Neural cell (in vitro differentiated cells): Measurements from ENCODE around the gene TSPAN18. TPM values are rescaled to one million over a fixed set of nuclear protein-coding genes. Genes with fewer than 3 reads are reported as not detected.
A peak's percentile ranks its signal among the peaks of the same experiment; 100 is the strongest.

Experiments
- H2AFZ ChIP-seq: fragments of 200-600, 300-800 bp; sonication (generic), shearing (Covaris generic); 2 replicates; pipeline ENCODE4 v1.6.0; 2014; ENCODE audit warnings: low read depth, mild to moderate bottlenecking, antibody characterized with exemption, low read length, moderate library complexity
- H3F3A ChIP-seq: fragments of 200-600 bp; shearing (Covaris generic); 2 replicates; pipeline ENCODE4 v1.6.1; 2016; ENCODE audit warnings: mild to moderate bottlenecking, moderate library complexity, mixed read lengths, antibody characterized with exemption, low read length; ENCODE audit not compliant: insufficient read depth, poor library complexity, severe bottlenecking
- H3K27ac ChIP-seq: fragments of 200-600, 300-800 bp; sonication (generic), shearing (Covaris generic); 2 replicates; pipeline ENCODE4 v1.5.1; 2014; ENCODE audit warnings: mild to moderate bottlenecking, low read length, moderate library complexity
- H3K27me3 ChIP-seq: fragments of 300-800, 200-600 bp; sonication (generic), shearing (Covaris generic); 2 replicates; pipeline ENCODE4 v1.6.0; 2014; ENCODE audit warnings: mild to moderate bottlenecking, low read depth, low read length, moderate library complexity; ENCODE audit not compliant: insufficient read depth
- H3K36me3 ChIP-seq: fragments of 300-800, 200-600 bp; sonication (generic), shearing (Covaris generic); 2 replicates; pipeline ENCODE4 v1.5.1; 2014; ENCODE audit warnings: mild to moderate bottlenecking, antibody characterized with exemption, low read length, moderate library complexity; ENCODE audit not compliant: insufficient read depth
- H3K4me2 ChIP-seq: fragments of 300-800, 200-600 bp; sonication (generic), shearing (Covaris generic); 2 replicates; pipeline ENCODE4 v1.6.0; 2014; ENCODE audit warnings: mild to moderate bottlenecking, low read length
- H3K4me3 ChIP-seq: fragments of 300-800, 200-600 bp; sonication (generic), shearing (Covaris generic); 2 replicates; pipeline ENCODE4 v1.5.1; 2014; ENCODE audit warnings: mild to moderate bottlenecking, low read length, moderate library complexity
- H3K79me2 ChIP-seq: fragments of 200-600 bp; shearing (Covaris generic); replicated peaks from 2 replicates; pipeline ENCODE4 v1.6.0; 2014; ENCODE audit warnings: mild to moderate bottlenecking, low read length, moderate library complexity; ENCODE audit not compliant: insufficient read depth
- H3K9ac ChIP-seq: fragments of 300-800, 200-600 bp; sonication (generic), shearing (Covaris generic); 2 replicates; pipeline ENCODE4 v1.6.1; 2016; ENCODE audit warnings: mild to moderate bottlenecking, low read length, mixed read lengths
- H3K9me2 ChIP-seq: fragments of 200-600 bp; shearing (Covaris generic); 2 replicates; pipeline ENCODE4 v1.6.1; 2016; ENCODE audit warnings: mild to moderate bottlenecking, low read length, mixed read lengths; ENCODE audit not compliant: insufficient read depth
- H3K9me3 ChIP-seq: fragments of 200-600, 300-800 bp; sonication (generic), shearing (Covaris generic); 2 replicates; pipeline ENCODE4 v1.6.1; 2016; ENCODE audit warnings: mild to moderate bottlenecking, mixed run types, low read length, moderate library complexity, mixed read lengths
- H4K20me1 ChIP-seq: fragments of 200-600 bp; shearing (Covaris generic); 2 replicates; pipeline ENCODE4 v1.6.1; 2016; ENCODE audit warnings: mild to moderate bottlenecking, mixed run types; ENCODE audit not compliant: insufficient read depth
- CTCF ChIP-seq: fragments of 450-650 bp; IDR thresholded peaks from 2 replicates; pipeline ENCODE4 v1.5.1; 2014; ENCODE audit warnings: antibody characterized with exemption, mild to moderate bottlenecking, moderate library complexity; ENCODE audit not compliant: poor library complexity, severe bottlenecking
- EP300 ChIP-seq: fragments of 450-650 bp; conservative IDR thresholded peaks from 2 replicates; pipeline ENCODE4 v1.6.1; 2014; ENCODE audit warnings: antibody characterized with exemption, mild to moderate bottlenecking, moderate library complexity; ENCODE audit not compliant: poor library complexity, severe bottlenecking
- EZH2 ChIP-seq: fragments of 200-600, 300-800 bp; shearing (Covaris generic), sonication (generic); IDR thresholded peaks from 2 replicates; pipeline ENCODE4 v1.6.1; 2014; ENCODE audit warnings: antibody characterized with exemption, low read length, borderline replicate concordance, mild to moderate bottlenecking; ENCODE audit not compliant: insufficient read depth, poor library complexity, severe bottlenecking
- MXI1 ChIP-seq: fragments of 450-650 bp; conservative IDR thresholded peaks from 2 replicates; pipeline ENCODE4 v1.6.1; 2014; ENCODE audit warnings: antibody characterized with exemption, mild to moderate bottlenecking; ENCODE audit not compliant: poor library complexity, severe bottlenecking
- POLR2AphosphoS5 ChIP-seq: IDR thresholded peaks from 2 replicates; pipeline ENCODE4 v1.6.1; 2012
- RAD21 ChIP-seq: fragments of 450-650 bp; conservative IDR thresholded peaks from 2 replicates; pipeline ENCODE4 v1.6.1; 2014; ENCODE audit warnings: antibody characterized with exemption, mild to moderate bottlenecking, moderate library complexity
- REST ChIP-seq: IDR thresholded peaks from 2 replicates; pipeline ENCODE4 v1.6.1; 2012; ENCODE audit warnings: borderline replicate concordance
- SMC3 ChIP-seq: fragments of 450-650 bp; conservative IDR thresholded peaks from 2 replicates; pipeline ENCODE4 v1.6.1; 2014; ENCODE audit warnings: antibody characterized with exemption, mild to moderate bottlenecking, moderate library complexity; ENCODE audit not compliant: poor library complexity
- TAF1 ChIP-seq: IDR thresholded peaks from 2 replicates; pipeline ENCODE4 v1.6.1; 2012; ENCODE audit warnings: low read depth
- polyA plus RNA-seq: library from polyadenylated mRNA; depleted of rRNA; stranded (reverse); fragments of >200 nt; gene quantifications from 2 replicates; pipeline ENCODE4 v1.2.3, GENCODE V29; 2014

The TSPAN18 gene
- polyA plus RNA-seq, 1 donor from 2014 or later: 8.4 TPM

- Histone ChIP-seq H4K20me1 (no peaks in the 10 kb centered on the region), H3K27me3 (no peaks in the 10 kb centered on the region), H3K9ac (peak overlapping the region; percentile 30), H3K9me3 (no peaks in the 10 kb centered on the region), H3F3A (no peaks in the 10 kb centered on the region), H3K79me2 (no peaks in the 10 kb centered on the region), H3K27ac (peak overlapping the region; percentile 33), H2AFZ (no peak overlapping the region), H3K36me3 (no peaks in the 10 kb centered on the region), H3K9me2 (no peaks in the 10 kb centered on the region), H3K4me3 (no peak overlapping the region), H3K4me2 (no peak overlapping the region)
- no peak for TF ChIP-seq CTCF
- peak; percentile 12 for TF ChIP-seq RAD21
- no peak for TF ChIP-seq MXI1
- TF ChIP-seq REST: no peak
- no peak for TF ChIP-seq EP300
- no peak for TF ChIP-seq TAF1
- peak; percentile 28 for TF ChIP-seq SMC3
- TF ChIP-seq EZH2: no peak
Observed at GRCh38 chr11:44873537-44873936, 146.8 kb downstream of the TSPAN18 start.

GRCh38 chr11:44874284-44874683, 147.5 kb downstream of the TSPAN18 start:
- Histone ChIP-seq H3K9ac (no peak overlapping the region), H3K27ac (peak overlapping the region; percentile 33), H3K36me3 (no peaks in the 10 kb centered on the region), H3K9me2 (no peaks in the 10 kb centered on the region), H3F3A (no peaks in the 10 kb centered on the region), H3K9me3 (no peaks in the 10 kb centered on the region), H2AFZ (no peak overlapping the region), H3K27me3 (no peaks in the 10 kb centered on the region), H3K79me2 (no peaks in the 10 kb centered on the region), H3K4me2 (no peak overlapping the region), H4K20me1 (no peaks in the 10 kb centered on the region), H3K4me3 (no peak overlapping the region)
- TF ChIP-seq POLR2AphosphoS5 (no peak), TAF1 (no peak), MXI1 (no peak)

GRCh38 chr11:44875037-44875436, 148.3 kb downstream of the TSPAN18 start:
- TF ChIP-seq EZH2 (no peak), EP300 (no peak), RAD21 (no peak), MXI1 (no peak), POLR2AphosphoS5 (no peak), REST (no peak), SMC3 (no peak), TAF1 (no peak), CTCF (no peak)
- H3K4me3 ChIP-seq: no peak overlapping the region

More at GRCh38 chr11:44875037-44875436, 148.3 kb downstream of the TSPAN18 start:
- no peaks in the 10 kb centered on the region for H3K27me3 ChIP-seq
- no peak overlapping the region for H3K9ac ChIP-seq
- H3K9me3 ChIP-seq: no peaks in the 10 kb centered on the region
- H3K36me3 ChIP-seq: no peaks in the 10 kb centered on the region
- no peak overlapping the region for H2AFZ ChIP-seq
- H3F3A ChIP-seq: no peaks in the 10 kb centered on the region
- H3K79me2 ChIP-seq: no peaks in the 10 kb centered on the region
- H3K4me2 ChIP-seq: no peak overlapping the region
- H4K20me1 ChIP-seq: no peaks in the 10 kb centered on the region
- H3K9me2 ChIP-seq: no peaks in the 10 kb centered on the region
- no peak overlapping the region for H3K27ac ChIP-seq
